PFSK-1 (cell line): ENCODE data around the gene TMED4.

Experiments
- FOXP2 ChIP-seq: optimal IDR thresholded peaks from 2 replicates; pipeline ENCODE3; 2011; ENCODE audit warnings: borderline replicate concordance, control low read depth, inconsistent platforms; ENCODE audit not compliant: insufficient read depth; ENCODE audit errors: extremely low read length, extremely low read depth
- POLR2AphosphoS5 ChIP-seq: IDR thresholded peaks from 2 replicates; pipeline ENCODE4 v1.6.1; 2012; ENCODE audit warnings: low read depth, mild to moderate bottlenecking, control low read depth, low read length, moderate library complexity
- REST ChIP-seq, 2 experiments: IDR thresholded peaks; 2 replicates each; pipeline versions ENCODE4 v1.6.1 to v1.8.0; 2011 to 2012; ENCODE audit warnings: low read depth in 2 of 2, low read length in 2 of 2, control low read depth in 1 of 2, inconsistent platforms in 1 of 2, mild to moderate bottlenecking in 1 of 2, moderate library complexity in 1 of 2; ENCODE audit not compliant: insufficient read depth in 1 of 2
- SIN3A ChIP-seq: IDR thresholded peaks from 2 replicates; pipeline ENCODE4 v1.6.1; 2012; ENCODE audit warnings: mild to moderate bottlenecking, low read length, moderate library complexity, borderline replicate concordance; ENCODE audit not compliant: insufficient read depth
- TAF1 ChIP-seq: IDR thresholded peaks from 2 replicates; pipeline ENCODE4 v1.6.1; 2012; ENCODE audit warnings: low read length, control low read depth, borderline replicate concordance; ENCODE audit not compliant: insufficient read depth

TMED4 gene

GRCh38 chr7:44580945-44581878, 819 bp downstream of the TMED4 start:
- no peak for TF ChIP-seq REST (IDR thresholded peaks at IDR 0.05; ENCODE audit: insufficient read depth in 1 of 2, low read depth in 2 of 2, low read length in 2 of 2)
- no peak for TF ChIP-seq POLR2AphosphoS5
- no peak for TF ChIP-seq TAF1
- TF ChIP-seq SIN3A: no peak
- no peak for TF ChIP-seq FOXP2

- TF ChIP-seq POLR2AphosphoS5: no peak
- no peak for TF ChIP-seq TAF1
- no peak for TF ChIP-seq REST (IDR thresholded peaks at IDR 0.05; ENCODE audit: insufficient read depth in 1 of 2, low read depth in 2 of 2, low read length in 2 of 2)
- TF ChIP-seq SIN3A: no peak
- no peak for TF ChIP-seq FOXP2
Observed at GRCh38 chr7:44576228-44576627, 5.8 kb downstream of the TMED4 start.

- no peak for TF ChIP-seq SIN3A
- no peak for TF ChIP-seq REST (IDR thresholded peaks at IDR 0.05; ENCODE audit: insufficient read depth in 1 of 2, low read depth in 2 of 2, low read length in 2 of 2)
- TF ChIP-seq POLR2AphosphoS5: no peak
- TF ChIP-seq FOXP2: no peak
Observed at GRCh38 chr7:44575054-44575453, 7.0 kb downstream of the TMED4 start.

GRCh38 chr7:44574287-44574872, 7.7 kb downstream of the TMED4 start:
- no peak for TF ChIP-seq POLR2AphosphoS5
- no peak; the same call in 1 of the 2 replicates for TF ChIP-seq SIN3A
- TF ChIP-seq TAF1: no peak
- no peak for TF ChIP-seq FOXP2
- no peak for TF ChIP-seq REST (IDR thresholded peaks at IDR 0.05; ENCODE audit: insufficient read depth in 1 of 2, low read depth in 2 of 2, low read length in 2 of 2)
